IPS-20b (cell line): ENCODE results near the gene ATRX.
"Not testable (repeated sequence)": the region's sequence is repeated elsewhere in the genome, so short reads cannot be mapped to it uniquely, and the experiment has no call there.

Source experiments
- H3K27ac ChIP-seq: one replicate; pipeline ENCODE4 v1.5.1; 2013; ENCODE audit warnings: low read length
- H3K27me3 ChIP-seq: 2 replicates; pipeline ENCODE4 v1.6.1; 2013; ENCODE audit warnings: mild to moderate bottlenecking, low read length, inconsistent platforms; ENCODE audit not compliant: insufficient read depth
- H3K36me3 ChIP-seq: 2 replicates; pipeline ENCODE4 v1.6.1; 2013; ENCODE audit warnings: low read depth, mild to moderate bottlenecking, inconsistent platforms, low read length, moderate library complexity; ENCODE audit not compliant: insufficient read depth
- H3K4me1 ChIP-seq: 2 replicates; pipeline ENCODE4 v1.6.1; 2013; ENCODE audit warnings: mild to moderate bottlenecking, control low read depth, inconsistent platforms, low read length, moderate library complexity; ENCODE audit not compliant: insufficient read depth
- H3K4me3 ChIP-seq: 2 replicates; pipeline ENCODE4 v1.5.1; 2013; ENCODE audit warnings: mild to moderate bottlenecking, low read length, inconsistent platforms
- H3K9ac ChIP-seq: 2 replicates; pipeline ENCODE4 v1.6.1; 2013; ENCODE audit warnings: low read depth, mild to moderate bottlenecking, inconsistent platforms, low read length, moderate library complexity
- H3K9me3 ChIP-seq: 2 replicates; pipeline ENCODE4 v1.6.1; 2013; ENCODE audit warnings: mild to moderate bottlenecking, low read depth, low read length, inconsistent platforms; ENCODE audit not compliant: insufficient read depth

The ATRX gene

GRCh38 chrX:77658886-77659285 is 127.1 kb downstream of the ATRX start:
- no peaks in the 10 kb centered on the region for H3K27me3 ChIP-seq
- H3K9ac ChIP-seq, result no peak overlapping the region
- H3K27ac ChIP-seq, result no peak overlapping the region
- H3K9me3 ChIP-seq, result no peaks in the 10 kb centered on the region
- H3K4me3 ChIP-seq, result no peak overlapping the region
- peaks cover 23% of the 10 kb centered on the region; the same call in 1 of the 2 replicates for H3K36me3 ChIP-seq
- no peaks in the 10 kb centered on the region for H3K4me1 ChIP-seq

- Histone ChIP-seq H3K27ac (no peak overlapping the region), H3K4me3 (no peak overlapping the region), H3K9me3 (no peaks in the 10 kb centered on the region), H3K36me3 (peaks cover 49% of the 10 kb centered on the region; the same call in 1 of the 2 replicates), H3K9ac (no peak overlapping the region), H3K4me1 (no peaks in the 10 kb centered on the region), H3K27me3 (no peaks in the 10 kb centered on the region)
Observed at GRCh38 chrX:77652095-77652494, 133.9 kb downstream of the ATRX start.

DNA sequence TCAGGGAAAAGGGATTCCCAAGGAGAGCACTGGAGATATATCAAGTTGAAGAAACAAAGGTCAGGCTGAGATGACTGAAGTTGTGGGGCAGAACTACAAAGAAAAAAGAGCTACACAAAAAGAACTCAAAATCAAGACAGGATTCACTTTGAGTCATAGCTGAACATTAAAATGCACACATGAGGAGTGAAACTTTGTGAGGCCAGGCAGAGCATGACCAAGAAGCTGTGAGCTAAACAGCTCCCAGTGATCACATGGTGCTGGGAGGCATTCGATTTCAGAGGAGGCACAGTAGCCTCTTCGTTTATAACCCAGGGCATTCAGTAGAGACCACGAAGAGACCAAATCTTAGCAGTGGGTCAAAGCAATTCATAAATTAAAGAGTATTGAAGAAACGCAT is 145.3 kb downstream of the ATRX start:
- H3K27me3 ChIP-seq, result no peaks in the 10 kb centered on the region
- H3K9me3 ChIP-seq, result no peaks in the 10 kb centered on the region
- no peak overlapping the region for H3K4me3 ChIP-seq
- peaks cover 37% of the 10 kb centered on the region; the same call in 1 of the 2 replicates for H3K36me3 ChIP-seq
- no peak overlapping the region for H3K9ac ChIP-seq
- no peaks in the 10 kb centered on the region for H3K4me1 ChIP-seq
- no peak overlapping the region for H3K27ac ChIP-seq

GRCh38 chrX:77639820-77640219 is 146.2 kb downstream of the ATRX start:
- peaks cover 39% of the 10 kb centered on the region for H3K36me3 ChIP-seq
- no peak overlapping the region for H3K27ac ChIP-seq

GRCh38 chrX:77638397-77638796 is 147.6 kb downstream of the ATRX start:
- H3K4me1 ChIP-seq, result no peaks in the 10 kb centered on the region
- no peak overlapping the region for H3K9ac ChIP-seq
- no peak overlapping the region for H3K27ac ChIP-seq
- H3K36me3 ChIP-seq, result peaks cover 47% of the 10 kb centered on the region
- H3K27me3 ChIP-seq, result no peaks in the 10 kb centered on the region
- no peaks in the 10 kb centered on the region for H3K9me3 ChIP-seq
- H3K4me3 ChIP-seq, result no peak overlapping the region

More at GRCh38 chrX:77639820-77640219, 146.2 kb downstream of the ATRX start:
- Histone ChIP-seq H3K27me3 (no peaks in the 10 kb centered on the region), H3K4me3 (no peak overlapping the region), H3K9ac (no peak overlapping the region), H3K9me3 (no peaks in the 10 kb centered on the region), H3K4me1 (no peaks in the 10 kb centered on the region)

GRCh38 chrX:77635373-77635772 is 150.6 kb downstream of the ATRX start:
- no peaks in the 10 kb centered on the region for H3K9me3 ChIP-seq
- H3K9ac ChIP-seq, result no peak overlapping the region
- H3K27me3 ChIP-seq, result no peaks in the 10 kb centered on the region
- H3K4me1 ChIP-seq, result no peaks in the 10 kb centered on the region
- H3K4me3 ChIP-seq, result no peak overlapping the region
- no peak overlapping the region for H3K27ac ChIP-seq
- peaks cover 67% of the 10 kb centered on the region for H3K36me3 ChIP-seq

DNA sequence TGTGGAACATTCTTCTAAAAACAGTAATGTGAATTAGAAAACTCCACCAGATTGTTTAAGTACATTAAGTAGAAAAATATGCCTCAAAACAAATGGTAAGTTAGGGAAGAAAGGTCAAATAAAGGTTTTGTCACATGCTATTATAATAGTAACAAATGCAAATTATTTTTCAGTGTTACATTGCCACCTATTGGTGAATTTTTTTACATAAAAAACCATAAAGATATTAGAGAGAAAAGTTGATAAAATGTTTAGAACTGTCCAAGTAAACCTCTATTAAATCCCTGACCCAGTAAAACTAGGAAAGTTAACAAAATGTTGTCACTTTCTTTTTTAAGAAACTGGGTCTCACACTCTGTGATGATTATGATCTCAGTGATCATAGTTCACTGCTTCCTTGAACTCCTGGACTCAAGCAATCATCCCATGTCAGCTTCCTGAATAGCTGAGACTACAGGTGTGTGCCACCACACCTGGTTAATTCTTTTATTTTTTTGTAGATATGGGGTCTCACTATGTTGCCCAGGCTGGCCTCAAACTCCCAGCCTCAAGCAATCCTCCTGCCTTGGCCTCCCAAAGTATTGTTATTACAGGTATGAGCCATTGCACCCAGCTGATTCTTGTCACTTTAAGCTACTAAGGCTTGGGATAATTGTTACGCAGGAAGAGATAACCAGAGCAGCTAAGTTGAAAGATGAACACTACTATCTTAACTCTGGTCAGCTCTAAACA is 157.6 kb downstream of the ATRX start:
- no peaks in the 10 kb centered on the region for H3K27me3 ChIP-seq
- H3K4me1 ChIP-seq, result no peaks in the 10 kb centered on the region
- H3K9me3 ChIP-seq, result no peaks in the 10 kb centered on the region
- H3K9ac ChIP-seq, result no peak overlapping the region
- H3K4me3 ChIP-seq, result no peak overlapping the region
- H3K27ac ChIP-seq, result no peak overlapping the region
- peaks cover 36% of the 10 kb centered on the region for H3K36me3 ChIP-seq

- Histone ChIP-seq H3K4me1 (no peaks in the 10 kb centered on the region; the same call in 1 of the 2 replicates), H3K9ac (no peak overlapping the region), H3K36me3 (peaks cover 10% of the 10 kb centered on the region; the same call in 1 of the 2 replicates), H3K27ac (no peak overlapping the region), H3K27me3 (no peaks in the 10 kb centered on the region), H3K4me3 (no peak overlapping the region; the same call in 1 of the 2 replicates), H3K9me3 (no peaks in the 10 kb centered on the region)
Observed at GRCh38 chrX:77622672-77623071, 163.3 kb downstream of the ATRX start.

DNA sequence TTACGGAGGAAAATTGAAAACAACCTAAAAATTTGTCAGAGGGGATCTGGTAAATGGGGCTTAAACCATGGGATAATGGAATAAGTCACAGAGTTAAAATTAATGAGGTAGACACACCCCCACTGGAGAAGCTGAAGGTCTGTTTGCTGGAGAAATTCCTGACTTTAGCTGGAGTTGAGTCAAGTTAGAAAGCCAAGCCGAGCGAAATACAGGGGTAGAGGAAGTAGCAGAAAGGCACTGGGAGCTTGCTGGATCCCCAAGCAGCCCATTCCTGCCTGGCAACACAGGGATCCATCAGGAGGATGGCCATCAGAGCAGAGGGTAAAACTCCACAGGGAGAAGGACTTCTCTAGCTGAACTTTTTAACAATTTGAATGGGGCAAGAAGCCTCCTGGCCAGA is 163.8 kb downstream of the ATRX start:
- peaks cover 12% of the 10 kb centered on the region; the same call in 1 of the 2 replicates for H3K36me3 ChIP-seq
- no peaks in the 10 kb centered on the region for H3K27me3 ChIP-seq
- H3K4me3 ChIP-seq, result no peak overlapping the region; the same call in 1 of the 2 replicates
- no peaks in the 10 kb centered on the region; the same call in 1 of the 2 replicates for H3K4me1 ChIP-seq
- no peaks in the 10 kb centered on the region for H3K9me3 ChIP-seq
- H3K27ac ChIP-seq, result no peak overlapping the region
- H3K9ac ChIP-seq, result no peak overlapping the region

- not testable (repeated sequence) for H3K27me3 ChIP-seq, H3K9me3 ChIP-seq, H3K4me1 ChIP-seq, H3K9ac ChIP-seq, H3K27ac ChIP-seq, H3K4me3 ChIP-seq
- peaks cover 20% of the 10 kb centered on the region; the same call in 1 of the 2 replicates for H3K36me3 ChIP-seq
Observed at GRCh38 chrX:77621453-77621852, 164.6 kb downstream of the ATRX start.

- H3K36me3 ChIP-seq, result peaks cover 51% of the 10 kb centered on the region
- no peaks in the 10 kb centered on the region; the same call in 1 of the 2 replicates for H3K4me1 ChIP-seq
- no peak overlapping the region for H3K4me3 ChIP-seq
- H3K27ac ChIP-seq, result no peak overlapping the region
- no peaks in the 10 kb centered on the region for H3K27me3 ChIP-seq
- no peak overlapping the region for H3K9ac ChIP-seq
- H3K9me3 ChIP-seq, result no peaks in the 10 kb centered on the region
Observed at GRCh38 chrX:77617206-77617605, 168.8 kb downstream of the ATRX start.

DNA sequence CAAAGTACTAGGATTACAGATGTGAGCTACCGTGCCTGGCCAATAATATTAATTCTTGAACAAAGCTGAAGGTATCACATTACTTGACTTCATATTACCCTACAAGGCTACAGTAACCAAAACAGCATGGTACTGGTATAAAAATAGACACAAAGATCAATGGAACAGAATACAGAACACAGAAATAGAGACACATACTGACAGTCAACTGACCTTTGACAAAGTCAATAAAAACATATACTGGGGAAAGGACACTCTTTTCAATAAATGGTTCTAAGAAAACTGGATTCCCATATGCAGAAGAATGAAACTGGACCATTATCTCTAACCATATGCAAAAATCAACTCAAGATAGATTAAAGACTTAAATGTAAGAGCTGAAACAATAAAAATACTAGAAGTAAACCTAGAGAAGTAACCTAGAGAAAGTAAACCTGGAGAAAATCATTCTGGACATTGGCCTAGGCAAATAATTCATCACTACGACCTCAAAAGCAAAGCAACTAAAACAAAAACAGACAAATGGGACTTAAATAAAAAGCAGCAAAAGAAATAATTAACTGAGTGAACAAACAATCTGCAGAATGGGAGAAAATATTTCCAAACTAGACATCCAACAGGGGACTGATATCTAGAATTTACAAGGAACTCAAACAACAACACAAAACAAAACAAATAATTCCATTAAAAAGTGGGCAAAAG is 182.2 kb downstream of the ATRX start:
- Histone ChIP-seq H3K4me1 (no peaks in the 10 kb centered on the region), H3K36me3 (peaks cover 5% of the 10 kb centered on the region; the same call in 1 of the 2 replicates), H3K9ac (no peak overlapping the region), H3K9me3 (no peaks in the 10 kb centered on the region), H3K27ac (no peak overlapping the region), H3K4me3 (no peak overlapping the region), H3K27me3 (no peaks in the 10 kb centered on the region)
